ENCODE results near the gene COBL. TPM values are rescaled to one million over a fixed set of nuclear protein-coding genes. Genes with fewer than 3 reads are reported as not detected.

COBL gene, protein sequence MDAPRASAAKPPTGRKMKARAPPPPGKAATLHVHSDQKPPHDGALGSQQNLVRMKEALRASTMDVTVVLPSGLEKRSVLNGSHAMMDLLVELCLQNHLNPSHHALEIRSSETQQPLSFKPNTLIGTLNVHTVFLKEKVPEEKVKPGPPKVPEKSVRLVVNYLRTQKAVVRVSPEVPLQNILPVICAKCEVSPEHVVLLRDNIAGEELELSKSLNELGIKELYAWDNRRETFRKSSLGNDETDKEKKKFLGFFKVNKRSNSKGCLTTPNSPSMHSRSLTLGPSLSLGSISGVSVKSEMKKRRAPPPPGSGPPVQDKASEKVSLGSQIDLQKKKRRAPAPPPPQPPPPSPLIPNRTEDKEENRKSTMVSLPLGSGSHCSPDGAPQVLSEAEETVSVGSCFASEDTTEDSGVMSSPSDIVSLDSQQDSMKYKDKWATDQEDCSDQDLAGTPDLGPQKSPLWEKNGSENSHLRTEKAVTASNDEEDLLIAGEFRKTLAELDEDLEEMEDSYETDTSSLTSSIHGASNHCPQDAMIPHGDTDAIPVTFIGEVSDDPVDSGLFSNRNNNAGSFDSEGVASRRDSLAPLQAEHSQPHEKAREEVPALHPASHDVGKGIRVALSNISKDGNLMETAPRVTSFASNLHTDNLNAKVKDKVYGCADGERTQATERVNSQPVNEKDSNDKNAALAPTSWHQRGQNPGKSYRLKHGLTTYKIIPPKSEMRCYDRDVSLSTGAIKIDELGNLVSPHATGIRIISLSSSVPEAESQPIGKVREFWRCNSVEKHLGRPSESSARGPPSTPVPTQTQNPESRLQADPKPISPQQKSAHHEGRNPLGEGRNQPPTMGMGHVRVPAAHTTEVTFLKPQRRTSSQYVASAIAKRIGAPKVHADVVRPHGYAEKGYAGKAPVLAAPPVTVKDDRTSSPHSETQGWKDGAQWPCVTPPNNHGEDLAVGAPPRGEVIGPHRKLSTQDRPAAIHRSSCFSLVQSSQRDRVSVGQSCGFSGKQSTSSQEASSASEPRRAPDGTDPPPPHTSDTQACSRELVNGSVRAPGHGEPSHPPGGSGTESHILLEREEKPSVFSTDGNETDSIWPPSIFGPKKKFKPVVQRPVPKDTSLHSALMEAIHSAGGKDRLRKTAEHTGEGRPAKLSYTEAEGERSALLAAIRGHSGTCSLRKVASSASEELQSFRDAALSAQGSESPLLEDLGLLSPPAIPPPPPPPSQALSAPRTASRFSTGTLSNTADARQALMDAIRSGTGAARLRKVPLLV
- total RNA-seq (2014; rRNA removed): 0.46 and 0.83 TPM in 2 replicates
- polyA plus RNA-seq (2012): 0.22 TPM

DNA sequence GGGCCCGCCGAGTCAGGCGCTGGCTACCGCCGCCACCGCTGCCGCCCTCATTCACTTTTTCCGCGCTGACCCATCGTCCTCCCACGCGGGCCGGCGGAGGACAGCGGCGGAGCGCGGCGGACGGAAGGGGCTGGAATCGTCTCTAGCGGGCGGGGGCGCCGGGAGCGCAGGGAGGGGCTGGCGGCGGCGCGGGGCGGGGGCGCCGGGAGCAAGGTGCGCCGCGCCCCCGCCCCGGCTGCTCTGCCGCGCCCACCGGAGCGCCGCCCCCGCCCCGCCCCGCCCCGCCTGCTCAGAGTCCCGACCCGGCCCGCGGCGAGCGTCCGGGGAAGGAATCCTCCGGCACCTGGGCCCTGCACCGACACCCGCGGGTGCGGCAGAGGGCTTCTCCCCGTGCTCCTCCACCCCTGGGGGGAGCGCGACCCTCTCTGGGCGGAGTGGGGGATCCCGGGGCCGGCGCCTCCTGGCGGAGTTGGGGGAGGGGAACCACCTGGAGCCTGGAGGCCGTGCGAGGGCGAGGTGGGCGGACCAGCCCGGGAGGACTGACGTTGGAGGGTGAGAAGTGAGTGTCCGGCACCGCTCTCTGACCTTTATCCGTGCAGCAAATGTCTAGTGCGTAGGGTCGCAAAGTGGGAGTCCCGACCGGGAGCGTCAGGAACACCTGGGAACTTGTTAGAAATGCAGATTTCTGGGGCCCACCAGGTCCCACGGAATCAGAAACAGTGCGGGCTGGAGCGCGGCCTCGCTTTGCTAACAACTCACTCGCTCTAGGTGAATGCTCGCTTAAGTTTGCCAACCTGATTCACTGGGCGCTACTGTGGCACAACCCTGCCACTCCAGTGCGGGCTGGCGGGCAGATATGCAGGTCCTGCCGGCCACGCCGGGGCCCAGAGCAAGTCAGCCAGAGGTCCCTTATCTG, at the start of gene COBL:
TSS of gene COBL (minus strand) at position 144 of the 916 bp plus-strand sequence. CDS start 176 bp downstream, outside the sequence.
- no peak for DNase-seq (ENCODE audit: low read depth)

DNA sequence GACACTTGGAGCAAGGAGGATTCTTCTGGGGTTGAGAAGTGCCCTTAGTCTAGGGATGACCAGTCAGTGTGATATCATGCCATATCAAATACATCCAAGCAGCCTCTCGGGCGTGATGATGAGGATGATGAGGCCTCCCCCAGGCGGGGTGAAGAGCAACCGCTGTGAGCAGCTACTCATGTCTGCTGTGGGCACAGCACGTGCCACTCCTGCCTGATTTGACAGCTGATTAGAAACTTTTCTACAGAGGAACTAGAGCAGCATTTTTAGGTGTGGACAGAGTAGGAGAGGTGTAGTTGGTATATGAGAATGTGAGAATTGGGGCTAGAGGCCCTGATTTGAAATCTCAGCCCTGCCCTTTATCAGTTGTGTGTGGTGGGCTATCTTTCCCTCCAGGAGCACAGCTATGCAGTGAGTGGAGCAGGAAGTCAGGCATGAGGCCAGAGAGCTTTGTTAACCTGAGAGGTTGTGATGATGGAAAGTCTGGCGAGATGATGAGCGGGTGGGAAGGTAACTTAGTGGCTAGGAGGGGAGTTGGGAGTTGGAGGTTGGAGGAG, 49.6 kb upstream of the COBL start:
- no peak for DNase-seq (ENCODE audit: low read depth)

DNA sequence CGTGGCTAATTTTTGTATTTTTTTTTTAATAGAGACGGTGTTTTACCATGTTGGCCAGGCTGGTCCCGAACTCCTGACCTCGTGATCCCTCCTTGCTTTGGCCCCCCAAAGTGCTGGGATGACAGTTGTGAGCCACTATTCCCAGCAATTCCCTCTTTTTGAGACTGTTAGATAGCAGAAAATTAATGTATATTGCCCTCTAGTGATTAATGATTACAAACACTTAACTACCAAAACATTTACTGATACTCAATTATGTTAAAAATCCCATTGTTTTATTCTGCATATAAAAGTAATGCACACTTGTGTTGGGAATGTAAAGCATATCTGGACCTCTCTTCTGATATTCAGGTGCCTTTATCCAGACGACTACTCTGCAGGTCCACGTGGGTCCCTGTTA, 41.2 kb upstream of the COBL start:
- no peak for DNase-seq (ENCODE audit: low read depth)

DNA sequence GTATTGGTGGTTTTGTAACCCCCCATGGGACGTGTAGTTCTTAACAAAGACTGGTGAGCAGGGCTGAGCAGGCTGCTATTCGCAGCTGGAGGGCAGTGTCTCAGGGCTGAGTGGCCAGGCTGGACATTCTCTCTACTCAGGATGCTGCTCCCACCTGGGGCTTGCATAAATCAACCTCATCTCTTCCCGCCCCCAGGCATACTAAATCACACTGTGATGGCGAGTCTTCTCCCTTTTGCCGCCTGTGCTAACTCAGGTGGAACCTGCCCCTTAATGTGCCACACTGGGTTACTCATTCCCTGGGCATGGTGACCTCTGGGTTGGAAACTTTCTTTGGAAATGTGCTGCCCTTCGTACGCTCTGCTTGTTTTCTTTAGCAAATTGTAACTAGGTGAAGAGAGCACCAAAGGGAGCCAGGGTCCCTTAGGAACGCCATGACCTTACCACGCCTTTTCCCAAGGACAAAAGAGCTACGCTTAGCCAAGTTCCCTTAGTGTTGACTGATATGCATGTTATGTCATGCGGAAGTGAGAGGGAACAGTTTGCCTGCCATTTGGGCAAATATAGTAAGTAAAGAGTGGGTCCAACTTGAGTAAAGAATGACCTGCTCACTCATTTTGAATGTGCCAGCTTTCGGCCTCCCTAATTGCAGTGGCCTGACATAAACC, 40.4 kb upstream of the COBL start:
- DNase-seq (ENCODE audit: low read depth): no peak

DNA sequence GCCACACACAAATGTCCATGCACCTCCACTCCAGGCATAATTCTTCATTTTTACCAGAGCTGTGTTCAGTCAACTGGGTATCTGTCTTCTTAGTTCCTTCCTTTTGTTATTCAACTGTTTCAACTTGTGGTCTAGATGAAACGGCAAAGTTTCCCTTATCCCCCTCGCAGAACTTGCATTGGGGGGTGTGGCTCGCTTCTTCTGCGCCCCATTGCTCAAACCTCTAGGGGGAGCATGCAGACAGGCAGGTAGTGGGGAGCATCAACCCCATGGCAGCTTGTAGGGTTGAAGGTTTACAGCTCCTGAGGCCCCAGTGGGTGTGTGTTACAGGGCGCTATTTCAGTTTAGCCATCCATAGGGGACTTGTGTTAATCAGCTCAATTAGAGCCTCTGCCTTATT, 38.3 kb upstream of the COBL start:
- DNase-seq (ENCODE audit: low read depth): no peak

DNA sequence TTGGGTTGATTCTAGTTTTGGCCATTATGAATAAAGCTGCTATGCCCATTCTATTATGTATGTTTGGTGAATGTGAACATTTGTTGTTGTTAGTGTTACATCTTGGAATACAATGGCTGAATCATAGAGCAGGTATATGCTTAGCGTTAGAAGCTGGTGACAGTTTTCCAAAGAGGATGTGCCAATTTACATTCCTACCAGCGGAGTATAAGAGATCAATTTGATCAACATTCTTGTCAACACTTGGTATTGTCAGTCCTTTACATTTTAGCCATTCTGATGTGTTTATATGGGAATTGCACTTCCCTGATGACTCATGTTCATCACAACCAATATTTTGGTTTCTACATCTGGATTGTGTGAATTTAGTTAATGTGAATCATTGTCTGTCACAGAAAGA, 37.8 kb upstream of the COBL start:
- peak; percentile 10 for DNase-seq (ENCODE audit: low read depth)

DNA sequence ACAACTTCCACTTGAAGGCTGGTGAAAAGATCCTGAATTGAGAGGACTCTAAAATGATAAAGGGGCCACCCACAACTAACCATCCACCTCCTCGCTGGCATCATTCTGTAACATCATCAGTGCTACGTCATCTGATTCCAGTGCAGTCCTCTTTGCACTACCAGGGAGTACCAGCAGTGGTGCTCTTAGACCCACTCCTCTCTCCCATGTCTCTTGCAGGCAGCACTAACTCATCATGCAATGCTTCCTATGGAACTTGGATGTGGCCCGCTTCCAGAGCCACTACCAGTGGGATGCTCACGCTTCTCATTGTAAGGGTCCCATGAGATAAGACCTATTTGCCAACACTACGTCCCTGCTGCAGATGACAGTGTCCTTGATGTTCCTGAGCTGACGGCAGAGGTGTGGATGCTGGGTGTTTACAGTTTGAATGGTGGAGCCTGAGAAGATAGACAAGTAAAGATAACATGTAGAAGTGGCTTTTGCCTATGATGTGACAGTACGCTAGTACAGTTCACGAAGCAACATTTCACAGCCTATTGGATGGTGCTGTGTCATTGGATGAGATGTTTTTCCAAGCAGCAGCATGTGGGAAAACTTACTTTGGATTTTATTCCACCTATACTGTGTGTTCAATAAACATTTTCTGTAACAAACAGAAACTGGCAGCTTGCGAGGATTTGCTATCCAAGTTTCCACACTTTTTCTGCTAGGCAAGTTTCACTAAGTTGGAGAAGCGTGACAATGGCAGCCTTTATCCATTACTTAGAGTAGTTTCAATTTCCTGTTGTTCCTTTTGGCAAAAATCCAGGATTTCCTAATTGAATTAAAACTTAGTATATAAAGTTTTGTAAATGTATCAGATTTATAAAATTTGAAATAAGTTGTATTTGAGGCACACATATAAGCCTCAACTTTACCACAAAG, 35.8 kb upstream of the COBL start:
- DNase-seq (ENCODE audit: low read depth): peak; percentile 25

DNA sequence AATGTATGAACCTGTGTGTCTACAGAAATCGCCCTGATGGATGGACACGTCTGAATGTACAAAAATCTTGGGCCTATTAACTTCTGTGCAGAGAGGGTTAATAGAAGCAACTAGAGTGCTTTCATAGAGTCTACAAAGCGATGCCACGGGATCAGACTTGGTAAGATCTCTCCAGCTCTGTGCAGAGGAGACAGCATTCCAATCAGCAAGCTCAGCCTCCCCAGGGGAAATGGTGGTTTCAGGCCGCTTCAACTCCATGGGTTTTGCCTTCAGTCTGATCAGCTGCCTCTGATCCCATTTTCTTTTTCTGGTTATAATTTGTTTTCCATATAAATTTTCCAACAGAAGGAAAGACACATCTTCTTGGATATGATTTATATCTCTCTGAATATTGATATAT, 35.1 kb upstream of the COBL start:
- DNase-seq (ENCODE audit: low read depth): peak; percentile 94

DNA sequence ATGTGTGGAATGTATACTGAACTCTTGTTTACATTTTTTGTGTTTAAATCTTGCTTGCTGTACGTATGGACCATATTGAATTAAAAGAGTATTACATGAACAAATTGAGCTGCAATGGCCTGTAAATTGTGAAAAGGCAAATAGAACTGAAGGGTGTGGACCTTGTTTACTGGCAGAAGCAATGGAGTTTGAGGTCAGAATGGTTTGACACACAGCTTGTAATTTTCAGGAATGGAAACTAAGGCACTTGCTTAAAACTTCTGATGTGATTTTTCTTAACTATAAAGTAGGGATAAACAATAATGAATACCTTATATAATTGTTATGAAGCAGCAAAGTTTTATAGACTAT, 33.9 kb upstream of the COBL start:
- no peak for DNase-seq (ENCODE audit: low read depth)

DNA sequence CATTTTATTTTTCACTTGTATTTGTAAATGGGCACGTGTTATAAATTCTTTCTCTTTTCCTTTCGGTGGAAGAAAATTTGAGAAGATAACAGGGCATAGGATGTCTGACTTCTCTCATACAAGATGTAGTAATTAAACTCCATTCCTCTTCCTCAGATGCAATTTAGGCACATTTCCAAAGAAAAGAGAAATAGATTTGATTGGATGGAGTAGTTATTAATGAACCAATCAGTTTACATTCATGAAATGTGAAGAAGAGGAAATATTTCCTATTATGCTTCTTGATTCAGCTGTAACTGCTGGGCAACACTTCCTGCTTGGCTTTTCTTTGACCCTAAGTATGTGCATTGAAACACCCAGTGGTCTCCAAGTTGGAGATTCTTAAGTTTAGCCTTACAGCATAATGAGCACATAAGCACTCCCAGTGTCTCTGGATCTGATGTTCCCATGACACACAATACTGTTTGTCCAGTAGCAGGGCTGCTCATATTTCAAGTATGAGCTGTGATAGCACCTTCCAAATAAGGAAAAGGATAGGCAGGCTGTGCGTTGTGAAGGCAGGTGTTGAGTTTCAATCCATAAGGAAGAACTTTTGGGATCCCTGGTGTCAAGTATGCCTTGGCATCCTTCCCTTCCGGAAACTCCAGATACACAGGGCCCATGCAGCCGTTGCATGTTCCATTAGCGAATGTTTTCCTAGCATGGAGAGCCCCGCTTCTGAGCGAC, 33.4 kb upstream of the COBL start:
- peak; percentile 80 for DNase-seq (ENCODE audit: low read depth)

DNA sequence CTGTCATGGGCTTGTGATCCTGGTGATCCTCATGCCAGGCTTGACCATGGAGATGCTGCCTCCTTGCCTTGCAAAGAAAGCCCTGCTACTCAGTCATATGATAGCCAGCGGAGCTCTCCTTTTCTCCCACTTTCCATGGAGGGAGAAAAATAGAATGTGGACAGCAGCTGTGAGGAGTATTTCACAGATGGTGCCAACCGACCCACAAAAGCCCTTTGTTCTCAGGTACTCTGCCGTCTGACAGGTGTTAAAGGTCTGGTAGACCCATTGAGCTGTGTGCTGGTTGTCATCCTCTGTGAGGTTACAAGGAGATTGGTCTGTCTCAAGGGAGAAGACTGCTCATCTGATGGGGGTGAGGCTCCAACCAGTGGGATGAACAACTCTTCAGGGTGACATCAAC, 29.5 kb upstream of the COBL start:
- DNase-seq (ENCODE audit: low read depth): no peak

DNA sequence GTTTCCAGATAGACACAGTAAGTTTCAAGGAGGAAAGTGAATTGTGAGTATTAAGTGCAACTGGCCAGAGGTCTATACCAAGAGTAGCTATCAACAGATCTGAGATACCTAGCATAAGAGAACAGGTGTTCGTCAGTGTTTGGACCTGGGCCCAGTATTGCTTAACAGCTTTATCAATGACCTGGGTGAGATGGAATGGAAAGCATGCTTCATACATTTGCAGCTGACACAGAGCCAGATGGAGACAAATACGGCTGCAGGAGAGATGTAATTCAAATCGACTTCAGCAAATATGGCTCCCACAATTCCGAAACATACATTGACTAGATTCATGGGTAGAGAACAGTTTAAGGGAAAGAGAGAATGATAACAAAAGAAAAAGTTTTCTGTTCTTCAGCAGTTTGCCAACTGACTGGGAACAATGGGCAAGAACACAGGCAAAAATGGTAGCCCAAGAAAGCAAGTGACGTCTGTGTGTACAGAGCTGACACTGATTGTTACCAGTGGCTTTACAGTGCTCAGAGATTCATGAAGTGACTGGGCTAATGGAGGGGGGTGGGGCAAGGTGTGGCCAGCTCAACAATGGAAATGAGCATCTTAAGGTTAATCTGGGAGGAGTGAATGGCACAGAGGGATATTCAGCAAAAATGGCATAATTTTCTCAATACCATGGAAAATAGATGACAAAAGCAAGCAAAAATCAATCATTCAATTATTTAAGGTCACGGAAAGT, 28.0 kb upstream of the COBL start:
- DNase-seq (ENCODE audit: low read depth): peak; percentile 7

DNA sequence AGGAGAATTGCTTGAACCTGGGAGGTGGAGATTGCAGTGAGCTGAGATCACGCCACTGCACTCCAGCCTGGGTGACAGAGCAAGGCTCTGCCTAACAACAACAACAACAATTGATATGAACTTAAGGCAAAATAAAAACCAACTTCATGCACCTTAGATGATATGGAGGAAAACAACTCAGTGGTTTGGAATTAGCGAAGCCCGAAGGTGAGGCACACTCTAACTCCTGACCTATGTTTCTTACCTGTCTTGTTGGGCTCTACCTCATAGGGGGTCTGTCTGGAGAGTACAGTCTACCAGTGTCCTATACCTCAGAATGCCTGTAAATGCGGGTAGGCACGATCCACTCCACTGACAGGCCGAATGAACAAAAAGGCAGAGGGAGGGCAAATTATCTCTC, 24.3 kb upstream of the COBL start:
- no peak for DNase-seq (ENCODE audit: low read depth)

DNA sequence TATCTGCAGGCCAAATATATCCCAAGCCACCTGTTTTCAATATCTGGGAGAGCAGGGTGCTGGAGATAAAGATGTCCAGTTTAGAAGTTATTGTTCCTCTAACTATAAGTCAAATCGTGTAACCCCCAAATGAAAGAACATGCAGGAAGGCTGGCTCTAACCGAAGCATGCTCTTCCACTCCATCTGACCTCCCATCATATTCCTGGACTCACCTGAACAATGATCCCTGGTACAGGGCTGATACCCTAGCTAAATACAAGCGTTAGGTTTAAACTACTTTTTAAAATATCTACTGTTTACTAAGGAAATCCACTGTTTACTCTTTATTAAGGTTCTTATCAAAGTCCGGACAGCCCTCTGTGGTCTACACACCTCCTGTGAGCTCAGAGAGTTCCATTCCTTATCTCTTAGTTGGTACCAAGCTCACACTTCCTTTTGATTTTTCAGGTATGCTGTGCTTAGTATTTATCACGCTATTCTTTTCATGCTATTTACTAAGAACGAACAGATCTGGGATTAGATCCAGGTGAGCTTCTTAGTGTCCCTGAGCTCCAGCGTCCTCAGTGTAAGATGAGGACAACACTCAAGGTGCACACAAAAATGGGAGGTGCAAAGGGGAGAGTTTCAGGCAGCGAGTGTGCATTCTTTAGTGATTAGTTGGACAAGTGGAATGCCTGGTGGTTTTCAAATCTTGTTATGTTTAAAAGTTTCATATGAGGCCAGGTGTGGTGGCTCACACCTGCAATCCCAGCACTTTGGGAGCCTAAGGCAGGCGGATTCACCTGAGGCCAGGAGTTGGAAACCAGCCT, 23.6 kb upstream of the COBL start:
- DNase-seq (ENCODE audit: low read depth): no peak

DNA sequence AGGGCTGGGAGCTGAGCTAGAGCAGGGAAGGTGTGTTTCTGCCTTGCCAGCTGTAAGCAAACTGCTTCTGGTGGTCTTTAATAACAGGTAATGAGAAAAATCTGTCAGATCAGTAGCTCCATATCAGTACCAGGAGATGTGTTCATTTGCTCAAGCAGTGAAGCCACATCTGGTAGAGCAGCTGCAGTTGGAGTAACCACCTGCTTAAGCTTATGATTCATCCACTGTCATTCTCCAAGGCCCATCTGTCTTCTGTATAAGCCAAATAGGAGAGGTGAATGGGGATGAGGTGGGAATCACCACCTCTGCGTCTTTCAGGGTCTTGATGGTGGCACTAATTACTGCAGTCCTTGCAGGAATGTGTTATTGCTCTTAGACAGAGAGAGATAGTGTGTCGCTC, 18.4 kb upstream of the COBL start:
- DNase-seq (ENCODE audit: low read depth): no peak

DNA sequence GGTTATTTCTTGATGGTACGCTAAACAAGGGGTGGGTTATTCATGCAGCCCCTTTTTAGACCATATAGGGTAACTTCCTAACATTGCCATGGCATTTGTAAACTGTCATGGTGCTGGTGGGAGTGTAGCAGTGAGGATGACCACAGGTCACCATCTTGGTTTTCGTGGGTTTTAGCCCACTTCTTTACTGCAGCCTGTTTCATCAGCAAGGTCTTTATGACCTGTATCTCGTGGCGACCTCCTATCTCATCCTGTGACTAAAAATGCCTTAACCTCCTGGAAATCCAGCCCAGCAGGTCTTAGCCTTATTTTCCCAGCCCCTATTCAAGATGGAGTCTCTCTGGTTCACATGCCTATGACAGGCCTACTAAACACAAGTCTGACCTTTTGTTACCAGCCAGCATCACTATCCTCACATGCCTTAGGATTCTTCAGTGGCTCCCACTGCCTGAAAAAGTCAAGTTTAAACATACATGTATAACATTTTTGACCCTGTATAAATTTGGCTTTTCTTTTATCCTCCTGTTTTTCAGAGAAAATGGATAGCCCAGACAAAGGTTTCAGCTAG, 13.2 kb upstream of the COBL start:
- no peak for DNase-seq (ENCODE audit: low read depth)
